NOMO-1 (cell line): ENCODE data around the gene POLR2B.
A peak's percentile ranks its signal among the peaks of the same experiment; 100 is the strongest.
"Not testable (repeated sequence)": the region's sequence is repeated elsewhere in the genome, so short reads cannot be mapped to it uniquely, and the experiment has no call there.

ENCODE experiments used
- DNase-seq, 2 experiments: peaks; one replicate each; lab custom pipeline; 2025; ENCODE audit not compliant: unreplicated experiment in 2 of 2; lab: John Stamatoyannopoulos, UW

The POLR2B gene

GRCh38 chr4:56986192-56986591 lies 7.5 kb downstream of the POLR2B start:
- no peak for DNase-seq

- no peak for DNase-seq
Observed at GRCh38 chr4:56986952-56987351, 8.3 kb downstream of the POLR2B start.

GRCh38 chr4:56990109-56990905 lies 11.6 kb downstream of the POLR2B start:
- DNase-seq, result no peak

- DNase-seq, result no peak
Observed at GRCh38 chr4:56995525-56995924, 16.8 kb downstream of the POLR2B start.

GRCh38 chr4:56999751-57000150 lies 21.1 kb downstream of the POLR2B start:
- no peak for DNase-seq

GRCh38 chr4:57013543-57014120 lies 34.9 kb downstream of the POLR2B start:
- no peak for DNase-seq

- no peak for DNase-seq
Observed at GRCh38 chr4:57018980-57019379, 40.3 kb downstream of the POLR2B start.

- no peak for DNase-seq
Observed at GRCh38 chr4:57020467-57021101, 41.9 kb downstream of the POLR2B start.

GRCh38 chr4:57023104-57023503 lies 44.4 kb downstream of the POLR2B start:
- no peak for DNase-seq

- no peak for DNase-seq
Observed at GRCh38 chr4:57034520-57034919, 55.8 kb downstream of the POLR2B start.

- DNase-seq, result peak in 1 of 2 experiments; percentile 4
Observed at GRCh38 chr4:57037982-57038604, 59.4 kb downstream of the POLR2B start.

- DNase-seq, result no peak
Observed at GRCh38 chr4:57039345-57039744, 60.6 kb downstream of the POLR2B start.

- no peak for DNase-seq
Observed at GRCh38 chr4:57040510-57040909, 61.8 kb downstream of the POLR2B start.

GRCh38 chr4:57041020-57041419 lies 62.3 kb downstream of the POLR2B start:
- no peak for DNase-seq

- no peak for DNase-seq
Observed at GRCh38 chr4:57042711-57043169, 64.0 kb downstream of the POLR2B start.

GRCh38 chr4:57043347-57044251 lies 64.9 kb downstream of the POLR2B start:
- no peak for DNase-seq

- no peak for DNase-seq
Observed at GRCh38 chr4:57044279-57044678, 65.6 kb downstream of the POLR2B start.

- DNase-seq, result no peak
Observed at GRCh38 chr4:57044996-57045395, 66.3 kb downstream of the POLR2B start.

GRCh38 chr4:57047046-57047445 lies 68.3 kb downstream of the POLR2B start:
- not testable (repeated sequence) for DNase-seq

- no peak for DNase-seq
Observed at GRCh38 chr4:57048590-57049304, 70.1 kb downstream of the POLR2B start.
